Parathyroid adenoma (tissue), 2 donors: ENCODE measurements around the gene ARTN.

Source experiments
- H2AFZ ChIP-seq: fragments of 300-600 bp; sonication (generic); one replicate; pipeline ENCODE4 v1.7.0; 2017; ENCODE audit warnings: antibody characterized with exemption, mild to moderate bottlenecking
- H3K27ac ChIP-seq: fragments of 300-600 bp; sonication (generic); one replicate; pipeline ENCODE4 v1.7.0; 2017
- H3K27me3 ChIP-seq: fragments of 300-600 bp; sonication (generic); one replicate; pipeline ENCODE4 v1.7.0; 2017; ENCODE audit warnings: low read length; ENCODE audit not compliant: control insufficient read depth, insufficient read depth
- H3K36me3 ChIP-seq: fragments of 300-600 bp; sonication (generic); one replicate; pipeline ENCODE4 v1.7.0; 2017; ENCODE audit warnings: low read length; ENCODE audit not compliant: control insufficient read depth, insufficient read depth
- H3K4me1 ChIP-seq: fragments of 300-600 bp; sonication (generic); one replicate; pipeline ENCODE4 v1.7.0; 2017; ENCODE audit warnings: control low read depth
- H3K4me2 ChIP-seq: fragments of 300-600 bp; sonication (generic); one replicate; pipeline ENCODE4 v1.7.0; 2017; ENCODE audit warnings: low read length
- H3K4me3 ChIP-seq: fragments of 300-600 bp; sonication (generic); one replicate; pipeline ENCODE4 v1.7.0; 2017; ENCODE audit warnings: low read depth, low read length
- H3K79me2 ChIP-seq: fragments of 300-600 bp; sonication (generic); one replicate; pipeline ENCODE4 v1.7.0; 2017; ENCODE audit warnings: control low read depth
- H3K9ac ChIP-seq: fragments of 300-600 bp; sonication (generic); one replicate; pipeline ENCODE4 v1.7.0; 2017; ENCODE audit warnings: mild to moderate bottlenecking
- H3K9me3 ChIP-seq: fragments of 300-600 bp; sonication (generic); one replicate; pipeline ENCODE4 v1.7.0; 2017; ENCODE audit warnings: low read length; ENCODE audit not compliant: control insufficient read depth
- TF ChIP-seq, protein P1 (sequence below): fragments of 300-600 bp; sonication (generic); IDR thresholded peaks from one replicate; pipeline ENCODE4 v1.7.0; 2017; ENCODE audit warnings: antibody characterized with exemption, mild to moderate bottlenecking
- donor health status: primary hyperparathyroidism.

ARTN gene

DNA sequence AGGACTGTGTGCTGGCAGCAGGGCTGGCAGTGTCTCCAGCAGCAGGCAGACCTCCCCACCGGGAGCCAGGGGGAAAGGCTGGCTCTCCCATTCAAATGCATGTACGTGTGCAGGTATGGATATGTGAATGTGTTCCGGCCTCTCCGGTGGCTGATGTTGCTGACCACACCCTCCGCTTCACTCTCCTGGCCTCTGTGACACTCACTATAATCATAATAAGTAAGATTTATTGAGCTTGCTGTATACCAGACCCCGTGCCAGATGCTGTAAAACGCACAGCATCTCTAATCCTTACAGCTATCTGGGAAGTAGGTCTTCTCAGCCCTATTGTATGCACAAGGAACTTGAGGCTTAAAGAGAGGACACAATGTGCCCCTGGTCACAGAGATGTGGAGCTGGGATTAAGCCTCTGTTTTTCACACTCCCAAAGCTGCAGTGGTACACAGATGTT is 20.5 kb upstream of the ARTN start:
- H3K9ac ChIP-seq: no peak overlapping the region
- H3K27me3 ChIP-seq: no peaks in the 10 kb centered on the region
- H3K9me3 ChIP-seq: no peaks in the 10 kb centered on the region
- no peaks in the 10 kb centered on the region for H3K4me1 ChIP-seq
- H2AFZ ChIP-seq: no peak overlapping the region
- H3K4me3 ChIP-seq: no peak overlapping the region
- no peak overlapping the region for H3K27ac ChIP-seq
- TF ChIP-seq, protein P1, sequence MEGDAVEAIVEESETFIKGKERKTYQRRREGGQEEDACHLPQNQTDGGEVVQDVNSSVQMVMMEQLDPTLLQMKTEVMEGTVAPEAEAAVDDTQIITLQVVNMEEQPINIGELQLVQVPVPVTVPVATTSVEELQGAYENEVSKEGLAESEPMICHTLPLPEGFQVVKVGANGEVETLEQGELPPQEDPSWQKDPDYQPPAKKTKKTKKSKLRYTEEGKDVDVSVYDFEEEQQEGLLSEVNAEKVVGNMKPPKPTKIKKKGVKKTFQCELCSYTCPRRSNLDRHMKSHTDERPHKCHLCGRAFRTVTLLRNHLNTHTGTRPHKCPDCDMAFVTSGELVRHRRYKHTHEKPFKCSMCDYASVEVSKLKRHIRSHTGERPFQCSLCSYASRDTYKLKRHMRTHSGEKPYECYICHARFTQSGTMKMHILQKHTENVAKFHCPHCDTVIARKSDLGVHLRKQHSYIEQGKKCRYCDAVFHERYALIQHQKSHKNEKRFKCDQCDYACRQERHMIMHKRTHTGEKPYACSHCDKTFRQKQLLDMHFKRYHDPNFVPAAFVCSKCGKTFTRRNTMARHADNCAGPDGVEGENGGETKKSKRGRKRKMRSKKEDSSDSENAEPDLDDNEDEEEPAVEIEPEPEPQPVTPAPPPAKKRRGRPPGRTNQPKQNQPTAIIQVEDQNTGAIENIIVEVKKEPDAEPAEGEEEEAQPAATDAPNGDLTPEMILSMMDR: no peak
- no peak overlapping the region for H3K4me2 ChIP-seq
- H3K79me2 ChIP-seq: no peaks in the 10 kb centered on the region
- no peaks in the 10 kb centered on the region for H3K36me3 ChIP-seq

DNA sequence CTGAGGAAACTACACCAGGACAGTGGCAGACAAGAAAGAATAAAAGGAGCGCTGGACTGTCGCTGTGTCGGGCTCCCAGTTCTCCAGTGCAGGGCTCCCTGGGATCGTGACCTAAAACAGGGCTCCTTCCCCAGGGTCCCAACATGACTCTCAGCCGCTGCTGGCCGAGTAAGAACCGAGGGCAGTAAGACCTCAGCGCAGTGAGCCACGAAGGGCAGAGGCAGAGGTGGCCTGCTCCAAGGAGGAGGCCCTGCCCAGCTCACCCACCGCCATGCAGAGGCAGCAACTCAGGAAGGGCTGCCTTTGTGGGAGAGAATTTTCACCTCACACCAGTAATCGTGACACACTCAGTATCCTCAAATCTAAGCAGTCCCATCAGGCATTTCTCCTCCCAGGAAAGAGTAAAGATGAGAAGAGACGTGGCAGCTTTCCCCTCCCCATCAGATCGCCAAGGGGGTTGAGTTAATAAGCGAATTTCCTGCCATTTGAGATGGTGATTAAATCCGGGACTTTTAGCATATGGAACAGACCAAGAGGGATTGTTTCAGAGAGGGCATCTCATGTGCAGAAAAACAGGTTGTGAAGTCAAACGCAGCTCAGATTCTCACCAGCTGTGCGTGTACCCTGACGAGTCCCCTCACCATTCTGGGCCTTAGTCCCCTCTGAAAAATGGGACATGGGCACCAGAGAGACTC is 19.8 kb upstream of the ARTN start:
- H3K27me3 ChIP-seq: no peaks in the 10 kb centered on the region
- H3K79me2 ChIP-seq: no peaks in the 10 kb centered on the region
- no peak overlapping the region for H3K27ac ChIP-seq
- TF ChIP-seq, protein P1: no peak
- H3K4me1 ChIP-seq: no peaks in the 10 kb centered on the region
- H3K9me3 ChIP-seq: no peaks in the 10 kb centered on the region
- no peak overlapping the region for H3K4me2 ChIP-seq
- H3K4me3 ChIP-seq: no peak overlapping the region
- no peak overlapping the region for H3K9ac ChIP-seq
- H3K36me3 ChIP-seq: no peaks in the 10 kb centered on the region
- no peak overlapping the region for H2AFZ ChIP-seq

DNA sequence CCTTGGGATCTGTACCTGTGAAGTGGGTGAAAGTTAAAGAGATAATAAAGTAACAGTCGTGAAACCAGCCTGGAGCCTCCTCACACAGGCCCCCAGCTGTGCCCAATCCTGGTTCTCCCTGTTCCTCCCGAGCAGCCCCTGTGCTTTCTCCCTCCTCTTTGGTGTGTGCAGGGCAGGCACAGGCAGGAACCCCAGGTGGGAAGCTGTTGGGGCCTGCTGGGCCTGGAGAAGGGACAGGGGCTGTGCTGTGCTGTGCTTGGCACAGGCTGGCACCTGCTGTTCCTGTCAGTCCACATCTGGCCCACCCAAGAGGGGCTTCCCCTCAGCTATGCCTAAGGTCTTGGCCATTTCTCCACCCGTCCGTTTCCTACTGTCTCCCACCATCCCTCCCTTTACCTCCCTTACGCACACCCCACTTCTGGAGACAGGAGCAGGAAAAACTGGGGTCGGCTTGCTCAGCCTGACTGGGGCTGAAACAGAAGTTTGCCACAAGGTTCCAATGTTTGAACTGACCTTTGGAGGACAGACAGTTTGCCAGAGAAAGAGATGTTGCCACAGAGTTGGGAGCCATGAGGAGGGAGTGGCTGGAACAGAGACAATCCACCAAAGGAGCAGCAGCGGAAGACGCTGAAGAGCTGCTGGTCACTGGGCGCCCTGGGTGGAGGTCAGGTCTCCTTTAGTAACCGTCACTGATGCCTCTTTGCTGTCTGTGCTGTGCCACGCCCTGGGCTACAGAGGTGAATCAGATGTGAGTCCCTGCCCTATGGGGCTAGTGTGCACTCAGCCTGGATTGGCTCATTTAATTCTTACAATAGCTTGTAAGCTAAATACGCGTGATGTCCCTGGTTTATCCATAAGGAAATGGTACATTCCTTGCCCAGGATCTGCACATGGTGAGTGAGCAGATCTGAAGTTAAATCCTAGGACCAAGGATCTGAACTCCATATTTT is 18.8 kb upstream of the ARTN start:
- H3K27ac ChIP-seq: no peak overlapping the region
- no peak overlapping the region for H3K9ac ChIP-seq
- TF ChIP-seq, protein P1: no peak
- H3K4me1 ChIP-seq: no peaks in the 10 kb centered on the region
- H3K79me2 ChIP-seq: no peaks in the 10 kb centered on the region
- H3K4me3 ChIP-seq: no peak overlapping the region
- no peak overlapping the region for H3K4me2 ChIP-seq
- H3K36me3 ChIP-seq: no peaks in the 10 kb centered on the region
- H3K27me3 ChIP-seq: no peaks in the 10 kb centered on the region
- H2AFZ ChIP-seq: no peak overlapping the region
- no peaks in the 10 kb centered on the region for H3K9me3 ChIP-seq

DNA sequence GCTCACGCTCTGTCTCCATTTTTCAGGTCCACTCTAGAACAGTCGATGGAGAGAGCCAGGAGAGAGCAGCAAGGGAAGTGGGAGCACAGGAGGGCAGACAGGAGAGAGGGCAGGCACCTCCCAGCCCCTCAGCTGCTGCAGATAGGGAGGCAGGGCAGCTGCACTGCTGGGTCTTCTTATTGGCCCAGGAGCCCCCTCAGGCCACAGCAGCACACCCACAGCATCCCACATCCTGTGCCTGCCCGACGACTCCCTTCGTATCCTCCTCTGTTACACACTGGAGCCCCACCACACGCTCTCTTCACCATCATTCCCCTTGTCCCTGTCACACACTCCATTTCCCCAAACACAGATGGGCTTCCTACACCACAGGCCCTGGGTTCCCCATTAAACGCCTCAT is 13.7 kb upstream of the ARTN start:
- Histone ChIP-seq H3K9me3 (no peaks in the 10 kb centered on the region), H3K9ac (no peak overlapping the region), H3K4me1 (no peaks in the 10 kb centered on the region), H3K36me3 (no peaks in the 10 kb centered on the region), H2AFZ (no peak overlapping the region), H3K4me3 (no peak overlapping the region), H3K27ac (no peak overlapping the region), H3K79me2 (no peaks in the 10 kb centered on the region), H3K4me2 (no peak overlapping the region), H3K27me3 (no peaks in the 10 kb centered on the region)
- TF ChIP-seq, protein P1: no peak
